SK-N-MC (cell line): Measurements from ENCODE around the gene MBD5.

Experiments used
- EZH2 ChIP-seq: fragments of 200-600 bp; sonication (generic); IDR thresholded peaks from one replicate; pipeline ENCODE4 v1.6.1; 2017; ENCODE audit warnings: antibody characterized with exemption
- FOXP2 ChIP-seq: optimal IDR thresholded peaks from 2 replicates; pipeline ENCODE3; 2011; ENCODE audit warnings: mild to moderate bottlenecking, moderate library complexity; ENCODE audit not compliant: insufficient read depth; ENCODE audit errors: extremely low read length, control extremely low read depth
- POLR2AphosphoS5 ChIP-seq: IDR thresholded peaks from 2 replicates; pipeline ENCODE4 v1.6.1; 2012; ENCODE audit warnings: mild to moderate bottlenecking, low read depth, low read length, borderline replicate concordance

DNA sequence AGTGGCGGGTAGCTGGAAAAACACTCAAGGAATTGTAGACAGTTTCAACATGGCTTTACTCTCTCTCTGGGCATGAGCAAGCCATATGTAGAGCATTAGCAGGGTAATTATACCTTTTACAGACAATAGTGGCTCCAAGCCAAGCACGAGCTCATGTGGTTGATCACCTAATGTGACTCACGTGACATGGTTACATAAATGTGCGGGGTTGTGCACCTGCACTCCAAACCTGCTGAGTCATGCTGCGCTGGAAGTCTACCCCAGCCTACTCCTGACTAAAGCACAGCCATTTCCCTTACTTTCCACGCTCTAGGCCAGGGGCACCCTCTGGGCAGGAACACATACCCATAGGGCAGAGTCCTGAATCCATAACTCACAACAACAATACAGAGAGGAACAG lies 232.8 kb downstream of the MBD5 start:
- TF ChIP-seq POLR2AphosphoS5: no peak
- TF ChIP-seq EZH2: no peak
- no peak for TF ChIP-seq FOXP2
